CD1c-positive myeloid dendritic cell (primary cell): ENCODE measurements around the gene PHACTR1.
"Not testable (repeated sequence)": the region's sequence is repeated elsewhere in the genome, so short reads cannot be mapped to it uniquely, and the experiment has no call there.

Experiments
- DNase-seq: peaks from one replicate; pipeline ENCODE4 v3.0.0-alpha.2; 2016; ENCODE audit errors: extremely low spot score

The PHACTR1 gene

GRCh38 chr6:12899046-12899833, 182.7 kb downstream of the PHACTR1 start:
- DNase-seq = no peak

GRCh38 chr6:12903246-12903645, 186.7 kb downstream of the PHACTR1 start:
- peak; percentile 83 for DNase-seq

GRCh38 chr6:12909833-12910232, 193.3 kb downstream of the PHACTR1 start:
- DNase-seq = no peak

- peak; percentile 50 for DNase-seq
Observed at GRCh38 chr6:12911427-12911826, 194.9 kb downstream of the PHACTR1 start.

GRCh38 chr6:12913201-12913600, 196.6 kb downstream of the PHACTR1 start:
- DNase-seq = no peak

GRCh38 chr6:12916006-12916405, 199.4 kb downstream of the PHACTR1 start:
- peak; percentile 62 for DNase-seq

- no peak for DNase-seq
Observed at GRCh38 chr6:12916420-12917136, 200.0 kb downstream of the PHACTR1 start.

- DNase-seq = no peak
Observed at GRCh38 chr6:12921467-12921866, 204.9 kb downstream of the PHACTR1 start.

GRCh38 chr6:12923644-12924235, 207.2 kb downstream of the PHACTR1 start:
- DNase-seq = no peak

- DNase-seq = no peak
Observed at GRCh38 chr6:12924911-12925310, 208.3 kb downstream of the PHACTR1 start.

- no peak for DNase-seq
Observed at GRCh38 chr6:12927746-12928145, 211.2 kb downstream of the PHACTR1 start.

GRCh38 chr6:12929678-12930077, 213.1 kb downstream of the PHACTR1 start:
- DNase-seq = no peak

- DNase-seq = no peak
Observed at GRCh38 chr6:12931639-12932038, 215.1 kb downstream of the PHACTR1 start.

- no peak for DNase-seq
Observed at GRCh38 chr6:12935637-12936036, 219.1 kb downstream of the PHACTR1 start.

GRCh38 chr6:12937971-12938370, 221.4 kb downstream of the PHACTR1 start:
- DNase-seq = no peak

GRCh38 chr6:12939314-12939713, 222.7 kb downstream of the PHACTR1 start:
- DNase-seq = no peak

- no peak for DNase-seq
Observed at GRCh38 chr6:12941422-12941821, 224.9 kb downstream of the PHACTR1 start.

- no peak for DNase-seq
Observed at GRCh38 chr6:12943549-12943948, 227.0 kb downstream of the PHACTR1 start.

GRCh38 chr6:12944001-12944400, 227.4 kb downstream of the PHACTR1 start:
- DNase-seq = no peak

GRCh38 chr6:12944528-12944927, 228.0 kb downstream of the PHACTR1 start:
- DNase-seq = not testable (repeated sequence)

GRCh38 chr6:12947151-12947871, 230.7 kb downstream of the PHACTR1 start:
- DNase-seq = peak; percentile 60

- peak; percentile 46 for DNase-seq
Observed at GRCh38 chr6:12947967-12948366, 231.4 kb downstream of the PHACTR1 start.
